NCI-H82 treated with DMSO at 0.1 percent for 48 hours (cell line): Measurements from ENCODE around the gene STK11.

Experiments
- DNase-seq: peaks from one replicate; lab custom pipeline; 2025; ENCODE audit not compliant: unreplicated experiment; lab: John Stamatoyannopoulos, UW

The STK11 gene

GRCh38 chr19:1248786-1249297 lies 43.3 kb downstream of the STK11 start:
- no peak for DNase-seq

DNA sequence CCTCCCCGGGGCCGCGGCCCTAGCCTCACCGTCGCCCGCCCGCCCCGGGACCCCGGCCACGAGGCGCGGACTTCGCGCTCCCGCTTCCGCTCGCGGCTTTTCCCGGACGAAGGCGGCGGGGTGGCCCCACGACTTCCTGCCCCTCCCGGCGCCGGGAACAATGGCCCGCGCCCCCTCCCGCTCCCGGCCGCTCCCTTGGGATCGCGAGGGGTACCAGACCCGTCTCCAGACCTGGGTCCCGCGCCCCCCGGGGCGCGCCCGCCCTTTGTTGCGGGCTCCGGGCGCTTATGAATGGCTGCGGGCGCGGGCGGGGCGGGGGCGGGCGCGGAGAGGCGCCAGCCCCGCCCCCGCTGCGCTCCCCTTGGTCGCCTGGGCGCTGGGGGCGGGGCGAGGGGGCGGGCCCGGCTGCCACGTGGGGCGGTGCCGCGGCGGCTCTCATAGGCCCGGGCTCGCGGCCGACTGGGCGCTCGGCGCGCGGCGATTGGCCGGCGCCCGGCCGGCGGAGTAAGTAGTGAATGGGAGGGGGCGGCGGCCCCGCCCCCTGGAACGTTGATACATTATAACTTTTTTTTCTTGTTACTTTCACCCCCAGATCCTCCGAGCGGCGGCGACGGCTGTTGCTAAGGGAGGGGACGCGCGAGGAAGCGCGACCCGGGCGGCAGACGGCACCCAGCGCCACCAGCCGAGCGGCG lies 43.9 kb downstream of the STK11 start:
- peak; percentile 72 for DNase-seq

GRCh38 chr19:1249990-1250436 lies 44.4 kb downstream of the STK11 start:
- no peak for DNase-seq

GRCh38 chr19:1250437-1251260 lies 45.1 kb downstream of the STK11 start:
- DNase-seq = peak; percentile 61

GRCh38 chr19:1251330-1252220 lies 46.0 kb downstream of the STK11 start:
- no peak for DNase-seq

DNA sequence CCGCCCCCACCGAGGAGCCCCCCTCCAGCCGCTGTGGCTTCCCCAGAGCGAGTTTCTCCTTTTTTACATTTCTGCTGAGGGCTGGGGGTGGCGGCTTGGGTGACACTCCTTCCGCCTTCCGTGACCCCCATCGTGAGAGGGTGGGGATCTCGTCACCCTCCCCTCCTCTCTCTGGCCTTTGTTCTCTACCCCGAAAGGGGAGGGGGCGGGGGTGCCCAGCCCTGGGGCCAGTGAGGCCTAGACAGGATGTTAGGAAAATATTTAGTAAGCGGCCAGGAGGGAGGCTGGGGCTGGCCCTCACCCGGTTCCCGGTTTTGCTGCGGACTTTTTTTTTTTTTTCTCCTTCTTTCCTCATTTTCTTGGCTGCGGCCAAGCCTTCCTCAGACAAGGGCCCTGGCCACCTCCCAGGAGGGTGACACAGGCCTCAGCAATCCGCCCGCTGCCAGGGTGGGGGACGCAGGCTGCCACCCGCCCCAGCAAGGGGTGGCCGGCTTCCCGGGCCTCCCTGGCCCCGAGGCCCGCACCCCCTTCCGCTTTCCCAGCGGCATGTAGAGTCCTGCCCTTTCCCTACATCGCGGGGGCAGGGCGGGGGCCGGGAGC lies 46.7 kb downstream of the STK11 start:
- no peak for DNase-seq

DNA sequence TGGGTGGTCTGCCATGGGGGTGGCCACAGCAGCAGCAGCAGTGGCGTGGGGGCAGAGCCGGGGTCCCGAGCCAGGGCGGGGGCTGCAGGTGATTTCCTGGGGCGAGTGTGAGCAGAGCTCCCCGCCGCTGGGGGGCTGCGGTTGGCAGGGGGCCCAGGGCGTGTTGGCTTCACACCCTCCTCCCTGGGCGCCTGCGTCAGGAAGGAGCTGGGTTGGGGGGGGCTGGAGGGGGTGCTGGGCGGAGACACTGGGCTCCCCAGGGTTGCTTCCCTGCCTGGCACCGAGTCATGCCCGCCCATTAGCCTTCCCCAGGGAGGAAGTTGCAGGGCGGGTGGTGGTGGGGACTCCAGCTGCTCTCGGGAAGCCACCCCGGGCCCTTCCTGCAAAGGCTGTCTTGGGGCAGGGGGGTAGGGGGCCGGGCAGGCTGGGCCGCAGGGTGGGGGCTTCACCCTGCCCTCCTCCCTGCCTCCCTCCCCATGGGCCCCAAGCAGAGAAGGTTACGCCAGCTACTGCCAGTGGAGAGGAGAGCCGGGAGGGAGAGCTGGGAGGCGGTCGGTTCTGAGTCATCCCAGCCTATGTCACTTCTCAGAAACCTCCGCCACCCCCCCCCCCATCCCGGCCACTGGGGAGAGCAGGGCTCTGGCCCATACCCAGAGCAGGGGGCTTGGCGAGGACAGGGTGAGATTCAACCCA lies 47.4 kb downstream of the STK11 start:
- DNase-seq = no peak

DNA sequence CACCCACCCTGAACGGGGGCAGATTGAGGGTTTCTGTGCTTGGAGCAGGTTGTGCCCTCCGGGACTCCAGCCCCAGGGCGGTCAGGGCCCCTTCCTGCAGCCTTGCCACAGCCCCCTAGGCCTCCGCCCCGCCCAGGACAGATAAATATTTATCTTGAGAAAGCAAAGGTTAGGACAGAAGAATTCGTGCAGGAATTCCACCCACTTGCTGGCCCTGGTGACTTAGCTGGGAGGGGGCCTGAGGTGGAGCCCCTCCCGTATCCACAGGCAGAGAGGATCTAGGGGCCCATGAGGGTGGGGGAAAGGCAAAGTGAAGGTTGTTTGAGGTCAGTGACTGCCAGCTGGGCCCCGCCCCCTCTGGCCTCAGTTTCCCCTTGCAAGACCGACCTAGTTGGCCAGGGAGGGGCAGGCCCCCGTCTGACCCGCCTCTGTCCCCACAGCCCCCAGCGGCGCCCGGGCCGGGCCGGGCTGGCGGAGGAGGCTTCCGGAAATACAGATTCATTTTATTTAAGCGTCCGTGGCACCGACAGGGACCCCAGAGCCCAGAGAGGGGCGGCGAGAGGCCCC lies 48.0 kb downstream of the STK11 start:
- DNase-seq = no peak

DNA sequence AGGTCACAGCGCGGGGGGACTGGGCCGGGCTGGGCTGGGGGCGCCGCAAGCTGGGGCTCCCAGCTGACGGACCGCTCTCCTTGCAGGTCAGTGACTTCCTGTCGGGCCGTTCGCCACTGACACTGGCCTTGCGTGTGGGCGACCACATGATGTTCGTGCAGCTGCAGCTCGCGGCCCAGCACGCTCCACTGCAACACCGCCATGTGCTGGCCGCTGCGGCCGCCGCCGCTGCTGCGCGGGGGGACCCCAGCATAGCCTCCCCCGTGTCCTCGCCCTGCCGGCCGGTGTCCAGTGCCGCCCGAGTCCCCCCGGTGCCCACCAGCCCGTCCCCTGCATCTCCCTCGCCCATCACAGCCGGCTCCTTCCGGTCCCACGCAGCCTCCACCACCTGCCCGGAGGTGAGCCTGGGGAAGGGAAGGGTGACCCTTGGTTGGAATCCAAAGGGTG lies 48.5 kb downstream of the STK11 start:
- no peak for DNase-seq

DNA sequence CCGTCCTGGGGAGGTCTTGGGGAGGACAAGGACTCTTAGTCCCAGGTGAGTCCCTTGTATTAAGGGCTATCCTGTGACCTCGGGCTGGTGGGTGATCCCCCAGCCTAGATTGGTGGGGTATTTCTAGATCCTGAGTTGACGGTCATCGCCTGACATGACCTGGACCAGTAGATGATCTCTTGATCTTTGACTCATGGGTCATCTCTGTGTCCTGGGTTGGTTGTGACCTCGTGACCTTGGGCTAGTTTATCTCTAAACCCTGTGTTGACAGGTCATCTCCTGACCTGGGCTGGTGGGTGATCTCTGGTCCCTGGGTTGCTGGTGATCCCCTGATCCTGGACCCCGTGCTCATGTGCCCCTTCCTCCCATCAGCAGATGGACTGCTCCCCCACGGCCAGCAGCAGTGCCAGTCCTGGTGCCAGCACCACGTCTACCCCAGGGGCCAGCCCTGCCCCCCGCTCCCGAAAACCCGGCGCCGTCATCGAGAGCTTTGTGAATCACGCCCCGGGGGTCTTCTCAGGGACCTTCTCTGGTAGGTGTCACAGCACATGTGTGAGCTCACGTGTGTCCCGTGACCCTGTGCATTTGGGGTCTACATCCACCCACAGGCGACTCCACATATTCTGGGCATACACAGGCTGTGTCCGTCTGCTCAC lies 49.1 kb downstream of the STK11 start:
- DNase-seq = no peak

GRCh38 chr19:1255186-1256161 lies 49.9 kb downstream of the STK11 start:
- DNase-seq = no peak

- DNase-seq = no peak
Observed at GRCh38 chr19:1256646-1257474, 51.3 kb downstream of the STK11 start.

GRCh38 chr19:1257475-1258162 lies 52.0 kb downstream of the STK11 start:
- DNase-seq = no peak

DNA sequence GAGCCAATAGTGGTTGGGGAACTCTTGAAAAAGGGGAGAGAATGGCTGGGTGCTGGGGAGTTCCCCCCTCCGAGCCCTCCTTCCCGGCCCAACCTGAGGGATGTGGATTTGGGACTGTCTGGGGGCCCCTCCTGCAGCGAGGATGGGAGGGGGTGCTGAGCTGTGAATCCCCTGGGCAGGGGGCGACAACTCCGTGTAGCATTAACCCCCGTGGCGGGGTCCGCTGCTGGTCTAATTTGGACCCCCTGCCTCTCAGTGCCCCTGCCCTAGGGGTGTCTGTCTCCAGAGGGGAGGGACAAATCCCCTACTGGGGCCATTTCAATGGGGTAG lies 52.5 kb downstream of the STK11 start:
- DNase-seq = no peak

GRCh38 chr19:1258707-1259205 lies 53.2 kb downstream of the STK11 start:
- DNase-seq = no peak

GRCh38 chr19:1259206-1259875 lies 53.8 kb downstream of the STK11 start:
- DNase-seq = no peak
